ENCODE data around the gene AADAT.

The AADAT gene

GRCh38 chr4:170089668-170090351 is at the start of gene AADAT:
Gene AADAT, minus strand, starts transcription at chr4:170089956. Its CDS starts 266 bp downstream, at chr4:170089690.
- Histone ChIP-seq H3K36me3 (peaks cover 38% of the 10 kb centered on the region), H3K27ac (peak within 1 kb of the TSS; percentile 92), H3K27me3 (ENCODE audit: insufficient read depth, low read depth, severe bottlenecking) (no peaks in the 10 kb centered on the region), H3K9me3 (ENCODE audit: severe bottlenecking) (no peaks in the 10 kb centered on the region), H3K4me3 (ENCODE audit: low read depth, low read length) (peak within 1 kb of the TSS; percentile 84)
- peak; percentile 94 for TF ChIP-seq CTCF (IDR thresholded peaks at IDR 0.05; ENCODE audit: low read depth, low read length)
- peak; percentile 96 for DNase-seq

- peaks cover 6% of the 10 kb centered on the region for H3K9me3 ChIP-seq (ENCODE audit: severe bottlenecking)
- no peak overlapping the region for H3K4me3 ChIP-seq (ENCODE audit: low read depth, low read length)
- H3K27ac ChIP-seq: no peak overlapping the region
- no peaks in the 10 kb centered on the region for H3K27me3 ChIP-seq (ENCODE audit: insufficient read depth, low read depth, severe bottlenecking)
- DNase-seq: peak; percentile 85
- peak; percentile 91 for TF ChIP-seq CTCF (IDR thresholded peaks at IDR 0.05; ENCODE audit: low read depth, low read length)
- no peaks in the 10 kb centered on the region for H3K36me3 ChIP-seq
Observed at GRCh38 chr4:170138580-170139194, 48.9 kb upstream of the AADAT start.

- no peaks in the 10 kb centered on the region for H3K27me3 ChIP-seq (ENCODE audit: insufficient read depth, low read depth, severe bottlenecking)
- no peak overlapping the region for H3K4me3 ChIP-seq (ENCODE audit: low read depth, low read length)
- H3K9me3 ChIP-seq (ENCODE audit: severe bottlenecking): peaks cover 14% of the 10 kb centered on the region
- no peak for DNase-seq
- no peak for TF ChIP-seq CTCF (IDR thresholded peaks at IDR 0.05; ENCODE audit: low read depth, low read length)
- H3K27ac ChIP-seq: no peak overlapping the region
- H3K36me3 ChIP-seq: no peaks in the 10 kb centered on the region
Observed at GRCh38 chr4:170137927-170138326, 48.2 kb upstream of the AADAT start.

GRCh38 chr4:170137466-170137865 is 47.7 kb upstream of the AADAT start:
- no peak for DNase-seq

GRCh38 chr4:170134821-170135220 is 45.1 kb upstream of the AADAT start:
- H3K27me3 ChIP-seq (ENCODE audit: insufficient read depth, low read depth, severe bottlenecking): no peaks in the 10 kb centered on the region
- H3K36me3 ChIP-seq: no peaks in the 10 kb centered on the region
- no peak for TF ChIP-seq CTCF (IDR thresholded peaks at IDR 0.05; ENCODE audit: low read depth, low read length)
- H3K4me3 ChIP-seq (ENCODE audit: low read depth, low read length): no peak overlapping the region
- DNase-seq: no peak
- H3K27ac ChIP-seq: no peak overlapping the region
- peaks cover 21% of the 10 kb centered on the region for H3K9me3 ChIP-seq (ENCODE audit: severe bottlenecking)

More at GRCh38 chr4:170137466-170137865, 47.7 kb upstream of the AADAT start:
- Histone ChIP-seq H3K4me3 (ENCODE audit: low read depth, low read length) (no peak overlapping the region), H3K27me3 (ENCODE audit: insufficient read depth, low read depth, severe bottlenecking) (no peaks in the 10 kb centered on the region), H3K27ac (no peak overlapping the region), H3K9me3 (ENCODE audit: severe bottlenecking) (peaks cover 18% of the 10 kb centered on the region), H3K36me3 (no peaks in the 10 kb centered on the region)
- TF ChIP-seq CTCF (IDR thresholded peaks at IDR 0.05; ENCODE audit: low read depth, low read length): no peak
